Prostate gland (tissue), 2 donors: ENCODE data around the gene ADARB2.

Experiments
- CTCF ChIP-seq, 4 experiments: fragments of 200-600 bp in 2 of 4; fragments of 450-650 bp in 2 of 4; sonication (generic) in 2 of 4; IDR thresholded peaks; 1 replicate in 3 of 4; 2 replicates in 1 of 4; pipeline ENCODE4 v1.5.1; 2016 to 2019; ENCODE audit warnings: antibody characterized with exemption in 4 of 4, mild to moderate bottlenecking in 2 of 4, moderate library complexity in 2 of 4
- POLR2A ChIP-seq: fragments of 450-650 bp; IDR thresholded peaks from one replicate; pipeline ENCODE4 v1.6.1; 2016; ENCODE audit warnings: antibody characterized with exemption, mild to moderate bottlenecking
- POLR2AphosphoS5 ChIP-seq: sonication (generic); formaldehyde crosslinking; IDR thresholded peaks from one replicate; pipeline ENCODE4 v1.6.1; 2017; ENCODE audit warnings: antibody characterized with exemption

- no peak for TF ChIP-seq CTCF (IDR thresholded peaks at IDR 0.05)
- TF ChIP-seq POLR2AphosphoS5 = no peak
- TF ChIP-seq POLR2A = no peak
Observed at GRCh38 chr10:1581189-1581588, 156.1 kb downstream of the ADARB2 start.
